Astrocyte (in vitro differentiated cells and primary cell): ENCODE results near the gene APOM.

Source experiments
- EZH2 ChIP-seq: IDR thresholded peaks from 2 replicates; pipeline ENCODE4 v1.6.1; 2012; ENCODE audit warnings: mild to moderate bottlenecking, low read length, inconsistent platforms; ENCODE audit not compliant: insufficient read depth
- TF ChIP-seq, protein P1 (sequence below): IDR thresholded peaks from 2 replicates; pipeline ENCODE4 v1.5.1; 2011; ENCODE audit warnings: low read depth, mild to moderate bottlenecking, inconsistent platforms, low read length, moderate library complexity; ENCODE audit not compliant: insufficient read depth

- TF ChIP-seq, protein P1, sequence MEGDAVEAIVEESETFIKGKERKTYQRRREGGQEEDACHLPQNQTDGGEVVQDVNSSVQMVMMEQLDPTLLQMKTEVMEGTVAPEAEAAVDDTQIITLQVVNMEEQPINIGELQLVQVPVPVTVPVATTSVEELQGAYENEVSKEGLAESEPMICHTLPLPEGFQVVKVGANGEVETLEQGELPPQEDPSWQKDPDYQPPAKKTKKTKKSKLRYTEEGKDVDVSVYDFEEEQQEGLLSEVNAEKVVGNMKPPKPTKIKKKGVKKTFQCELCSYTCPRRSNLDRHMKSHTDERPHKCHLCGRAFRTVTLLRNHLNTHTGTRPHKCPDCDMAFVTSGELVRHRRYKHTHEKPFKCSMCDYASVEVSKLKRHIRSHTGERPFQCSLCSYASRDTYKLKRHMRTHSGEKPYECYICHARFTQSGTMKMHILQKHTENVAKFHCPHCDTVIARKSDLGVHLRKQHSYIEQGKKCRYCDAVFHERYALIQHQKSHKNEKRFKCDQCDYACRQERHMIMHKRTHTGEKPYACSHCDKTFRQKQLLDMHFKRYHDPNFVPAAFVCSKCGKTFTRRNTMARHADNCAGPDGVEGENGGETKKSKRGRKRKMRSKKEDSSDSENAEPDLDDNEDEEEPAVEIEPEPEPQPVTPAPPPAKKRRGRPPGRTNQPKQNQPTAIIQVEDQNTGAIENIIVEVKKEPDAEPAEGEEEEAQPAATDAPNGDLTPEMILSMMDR, result no peak
- no peak for TF ChIP-seq EZH2
These were observed 20.6 kb upstream of the APOM start for GRCh38 chr6:31634969-31635575.
